Measurements from ENCODE around the gene BIRC6. TPM values are rescaled to one million over a fixed set of nuclear protein-coding genes. Genes with fewer than 3 reads are reported as not detected.

BIRC6 gene
- total RNA-seq, 3 donors from 2014 or later (not counting 1 experiment from before 2014, with no cell fraction given) = 190 to 225 (median 224) TPM

- peaks cover 6% of the 10 kb centered on the region for H3K4me1 ChIP-seq (ENCODE audit: control insufficient read depth, insufficient read depth, low read length)
- no peaks in the 10 kb centered on the region for H3K27me3 Mint-ChIP-seq (ENCODE audit: low read depth in 2 of 2)
- no peaks in the 10 kb centered on the region for H3K9me3 ChIP-seq (ENCODE audit: control insufficient read depth, insufficient read depth, low read length)
- H3K36me3 ChIP-seq (ENCODE audit: control insufficient read depth, insufficient read depth, low read length) = peaks cover 6% of the 10 kb centered on the region
- H3K4me3 Mint-ChIP-seq = peak overlapping the region; percentile 61
- ATAC-seq (no peak), DNase-seq (no peak)
- H3K4me1 Mint-ChIP-seq = peaks cover 63 to 72% of the 10 kb centered on the region in 2 donors
- H3K36me3 Mint-ChIP-seq = no peaks in the 10 kb centered on the region
- WGBS (ENCODE audit: insufficient coverage) = no CpG with 5 or more reads among the region's 2 CpGs
- no peak overlapping the region for H3K27ac ChIP-seq (ENCODE audit: low read length)
- intact Hi-C loops (cut with micrococcal nuclease) = no loop called here
- H3K27ac Mint-ChIP-seq = peak overlapping the region; percentile 58 to 77
- no peak for TF ChIP-seq CTCF (IDR thresholded peaks at IDR 0.05)
- no peak overlapping the region for H3K4me3 ChIP-seq (ENCODE audit: low read length)
- no peaks in the 10 kb centered on the region for H3K9me3 Mint-ChIP-seq
- H3K27me3 ChIP-seq (ENCODE audit: control insufficient read depth, insufficient read depth, low read length) = no peaks in the 10 kb centered on the region
Observed at GRCh38 chr2:32425719-32426141, 68.9 kb downstream of the BIRC6 start.

GRCh38 chr2:32427672-32428610 is 71.1 kb downstream of the BIRC6 start:
- Mint-ChIP-seq H3K4me3 (peak overlapping the region; percentile 22), H3K27ac (peak overlapping the region; percentile 24 to 27), H3K9me3 (no peaks in the 10 kb centered on the region), H3K4me1 (peaks cover 42 to 55% of the 10 kb centered on the region in 2 donors), H3K36me3 (no peaks in the 10 kb centered on the region), H3K27me3 (ENCODE audit: low read depth in 2 of 2) (no peaks in the 10 kb centered on the region)
- no peak overlapping the region for H3K27ac ChIP-seq (ENCODE audit: low read length)
- no peaks in the 10 kb centered on the region for H3K27me3 ChIP-seq (ENCODE audit: control insufficient read depth, insufficient read depth, low read length)
- ATAC-seq = no peak
- no peak overlapping the region for H3K4me3 ChIP-seq (ENCODE audit: low read length)
- peaks cover 6% of the 10 kb centered on the region for H3K4me1 ChIP-seq (ENCODE audit: control insufficient read depth, insufficient read depth, low read length)
- peaks cover 20% of the 10 kb centered on the region for H3K36me3 ChIP-seq (ENCODE audit: control insufficient read depth, insufficient read depth, low read length)
- TF ChIP-seq CTCF (IDR thresholded peaks at IDR 0.05) = no peak
- DNase-seq = no peak
- H3K9me3 ChIP-seq (ENCODE audit: control insufficient read depth, insufficient read depth, low read length) = no peaks in the 10 kb centered on the region
- WGBS (ENCODE audit: insufficient coverage) = 97% methylated on average over 3 of the region's 6 CpGs
- intact Hi-C loops (cut with micrococcal nuclease) = no loop called here

GRCh38 chr2:32430804-32431203 is 74.0 kb downstream of the BIRC6 start:
- DNase-seq (no peak), ATAC-seq (no peak)
- H3K36me3 ChIP-seq (ENCODE audit: control insufficient read depth, insufficient read depth, low read length) = peaks cover 40% of the 10 kb centered on the region
- no peaks in the 10 kb centered on the region for H3K36me3 Mint-ChIP-seq
- no peaks in the 10 kb centered on the region for H3K9me3 ChIP-seq (ENCODE audit: control insufficient read depth, insufficient read depth, low read length)
- H3K4me3 Mint-ChIP-seq = no peak overlapping the region
- H3K27me3 Mint-ChIP-seq (ENCODE audit: low read depth in 2 of 2) = no peaks in the 10 kb centered on the region
- peaks cover 22 to 33% of the 10 kb centered on the region in 2 donors for H3K4me1 Mint-ChIP-seq
- H3K27me3 ChIP-seq (ENCODE audit: control insufficient read depth, insufficient read depth, low read length) = no peaks in the 10 kb centered on the region
- no peak overlapping the region for H3K4me3 ChIP-seq (ENCODE audit: low read length)
- H3K9me3 Mint-ChIP-seq = no peaks in the 10 kb centered on the region
- H3K27ac Mint-ChIP-seq = no peak overlapping the region
- H3K27ac ChIP-seq (ENCODE audit: low read length) = no peak overlapping the region
- H3K4me1 ChIP-seq (ENCODE audit: control insufficient read depth, insufficient read depth, low read length) = no peaks in the 10 kb centered on the region
- intact Hi-C loops (cut with micrococcal nuclease) = no loop called here
- 100% methylated on average over 4 of the region's 5 CpGs for WGBS (ENCODE audit: insufficient coverage)
- TF ChIP-seq CTCF (IDR thresholded peaks at IDR 0.05) = no peak

Data from natural killer cell (primary cell).